K562 (cell line): Measurements from ENCODE around the gene NNAT. TPM values are rescaled to one million over a fixed set of nuclear protein-coding genes. Genes with fewer than 3 reads are reported as not detected.

ENCODE experiments used
- ATAC-seq: fragments of 200-7000 bp; cut with Tn5 transposase; 3 replicates; pipeline ENCODE4 v1.9.1; 2020; ENCODE audit warnings: moderate library complexity
- BruUV-seq: library from RNA; stranded (reverse); fragments of 400-500 nt; replicated peaks from 2 replicates; lab custom pipeline; 2021; lab: Mats Ljungman, UMichigan
- CTCF ChIA-PET: fragments of 300-600 bp; formaldehyde crosslinking; extraction: SDS; loops from one replicate; lab custom pipeline; 2021; ENCODE audit warnings: low intra/inter-chr PET ratio; lab: Yijun Ruan, JAX
- POLR2A ChIA-PET: fragments of 300-600, 350-650 bp; sonication (Branson Sonifier 250); formaldehyde crosslinking; extraction: SDS; loops from one replicate; lab custom pipeline; 2021; ENCODE audit warnings: antibody characterized with exemption, inconsistent platforms; lab: Yijun Ruan, JAX
- DNase-seq, 4 experiments: peaks; one replicate each; pipeline versions ENCODE4 v3.0.0 to v3.0.0-alpha.2; 2011 to 2018; ENCODE audit warnings: low spot score in 3 of 4, mixed read lengths in 3 of 4; ENCODE audit errors: extremely low read depth in 1 of 4
- FAIRE-seq: peaks from 2 replicates; lab custom pipeline; 2011; peaks lifted over from hg19 to GRCh38; lab: Jason Lieb, UNC
- H2AFZ ChIP-seq: 2 replicates; pipeline ENCODE4 v1.6.0; 2011; ENCODE audit warnings: low read depth, low read length, control low read depth, inconsistent platforms
- H3K27ac ChIP-seq: fragments of 200-600 bp; 3 replicates; pipeline ENCODE4 v1.8.0; 2011; ENCODE audit warnings: low read depth, mild to moderate bottlenecking, control low read depth, inconsistent platforms, low read length, moderate library complexity, mixed read lengths; ENCODE audit errors: extremely low read depth
- H3K27me3 ChIP-seq, 2 experiments: fragments of 300-600 bp in 1 of 2; 2 replicates in 1 of 2; 3 replicates in 1 of 2; pipeline versions ENCODE4 v1.6.0 to v1.8.0; 2011; ENCODE audit warnings: inconsistent platforms in 2 of 2, low read length in 2 of 2, mild to moderate bottlenecking in 1 of 2, mixed read lengths in 1 of 2, moderate library complexity in 1 of 2; ENCODE audit not compliant: control insufficient read depth in 2 of 2, insufficient read depth in 2 of 2
- H3K36me3 ChIP-seq: fragments of 300-600 bp; 3 replicates; pipeline ENCODE4 v1.8.0; 2011; ENCODE audit warnings: mild to moderate bottlenecking, low read length, inconsistent platforms; ENCODE audit not compliant: control insufficient read depth, insufficient read depth
- H3K4me1 ChIP-seq, 2 experiments: fragments of 200-600 bp in 1 of 2; replicated peaks in 1 of 2; 2 replicates in 1 of 2; 3 replicates in 1 of 2; pipeline versions ENCODE4 v1.5.1 to v1.8.0; 2011; ENCODE audit warnings: inconsistent platforms in 2 of 2, low read length in 2 of 2, mild to moderate bottlenecking in 1 of 2, mixed read lengths in 1 of 2, moderate library complexity in 1 of 2; ENCODE audit not compliant: control insufficient read depth in 2 of 2, insufficient read depth in 2 of 2
- H3K4me2 ChIP-seq: 2 replicates; pipeline ENCODE4 v1.6.1; 2011; ENCODE audit warnings: low read length, control low read depth, inconsistent platforms, mixed read lengths; ENCODE audit not compliant: insufficient read depth
- H3K4me3 ChIP-seq: fragments of 200-600 bp; sonication (generic), shearing (Covaris generic); 2 replicates; pipeline ENCODE4 v1.5.1; 2016; ENCODE audit warnings: control low read depth, inconsistent platforms
- H3K79me2 ChIP-seq: fragments of 200-600 bp; 3 replicates; pipeline ENCODE4 v1.8.0; 2011; ENCODE audit warnings: low read length, inconsistent platforms; ENCODE audit not compliant: control insufficient read depth, insufficient read depth
- H3K9ac ChIP-seq, 2 experiments: 2 replicates each; pipeline versions ENCODE4 v1.6.0 to v1.6.1; 2011; ENCODE audit warnings: low read depth in 2 of 2, low read length in 2 of 2, control low read depth in 1 of 2, inconsistent platforms in 1 of 2, mild to moderate bottlenecking in 1 of 2, mixed read lengths in 1 of 2; ENCODE audit not compliant: insufficient read depth in 1 of 2
- H3K9me1 ChIP-seq: one replicate; pipeline ENCODE4 v1.6.0; 2011; ENCODE audit warnings: inconsistent platforms, mild to moderate bottlenecking, low read length, moderate library complexity; ENCODE audit not compliant: control insufficient read depth, insufficient read depth
- H3K9me3 ChIP-seq: replicated peaks from 2 replicates; pipeline ENCODE4 v1.5.1; 2011; ENCODE audit warnings: low read depth, low read length, inconsistent platforms; ENCODE audit not compliant: control insufficient read depth, insufficient read depth
- H4K20me1 ChIP-seq: replicated peaks from 2 replicates; pipeline ENCODE4 v1.6.1; 2011; ENCODE audit warnings: low read length, inconsistent platforms, mixed read lengths; ENCODE audit not compliant: control insufficient read depth, insufficient read depth
- CTCF ChIP-seq, 3 experiments: IDR thresholded peaks in 2 of 3; conservative IDR thresholded peaks in 1 of 3; 2 replicates each; pipeline ENCODE4 v1.5.1; 2011 to 2012; ENCODE audit warnings: low read length in 3 of 3, mild to moderate bottlenecking in 3 of 3, control low read depth in 2 of 3, improper control_type of control experiment in 1 of 3, inconsistent platforms in 1 of 3, low read depth in 1 of 3, mixed read lengths in 1 of 3, moderate library complexity in 1 of 3; ENCODE audit not compliant: insufficient read depth in 2 of 3
- GABPB2 ChIP-seq: fragments of 250-450 bp; sonication (Bioruptor Pico); conservative IDR thresholded peaks from 2 replicates; pipeline ENCODE4 v1.5.1; 2021; ENCODE audit warnings: mild to moderate bottlenecking
- KAT2B ChIP-seq: IDR thresholded peaks from one replicate; pipeline ENCODE4 v1.6.1; 2012; ENCODE audit warnings: low read depth, mild to moderate bottlenecking, control low read depth, inconsistent platforms, low read length, moderate library complexity
- MECOM ChIP-seq: fragments of 250-450 bp; sonication (Bioruptor Pico); IDR thresholded peaks from 2 replicates; pipeline ENCODE4 v1.8.0; 2022; ENCODE audit warnings: inconsistent platforms
- MYBL2 ChIP-seq, 2 experiments: fragments of 450-650 bp in 1 of 2; sonication (generic) in 1 of 2; formaldehyde crosslinking in 1 of 2; IDR thresholded peaks; 2 replicates each; pipeline versions ENCODE4 v1.6.1 to v1.8.1; 2017 to 2022; ENCODE audit warnings: borderline replicate concordance in 1 of 2, inconsistent platforms in 1 of 2, low read depth in 1 of 2, mild to moderate bottlenecking in 1 of 2, missing genetic modification reagents in 1 of 2, moderate library complexity in 1 of 2
- NFIC ChIP-seq: fragments of 450-650 bp; IDR thresholded peaks from 2 replicates; pipeline ENCODE4 v1.6.1; 2017; ENCODE audit warnings: mild to moderate bottlenecking, inconsistent platforms
- NFXL1 ChIP-seq: fragments of 450-650 bp; formaldehyde crosslinking; IDR thresholded peaks from 2 replicates; pipeline ENCODE4 v1.4.0; 2021; ENCODE audit warnings: mild to moderate bottlenecking
- NR2F6 ChIP-seq: fragments of 450-650 bp; formaldehyde crosslinking; IDR thresholded peaks from 2 replicates; pipeline ENCODE4 v1.4.0; 2020; ENCODE audit warnings: mild to moderate bottlenecking
- ZNF395 ChIP-seq: fragments of 200-800 bp; sonication (Bioruptor generic); IDR thresholded peaks from 2 replicates; pipeline ENCODE4 v1.6.1; 2017; ENCODE audit warnings: missing genetic modification characterization, missing compliant biosample characterization
- ZNF695 ChIP-seq: fragments of 450-650 bp; formaldehyde crosslinking; IDR thresholded peaks from 2 replicates; pipeline ENCODE4 v1.4.0; 2020; ENCODE audit warnings: mild to moderate bottlenecking, moderate library complexity
- WGBS: fragments of 100-300 bp; shearing (Covaris generic); methylation state at CpG from one replicate; pipeline ENCODE4 v1.1.6; 2016; ENCODE audit warnings: low coverage, mixed read lengths; ENCODE audit not compliant: insufficient coverage; ENCODE audit errors: missing lambda C conversion rate; 5-methylcytosine and 5-hydroxymethylcytosine counted together
- in situ Hi-C: fragments of 300-500 bp; cut with MboI; formaldehyde crosslinking; loops from 4 replicates; pipeline ENCODE4 v1.15.0; 2018; ENCODE audit warnings: inconsistent platforms, mixed read lengths
- intact Hi-C: fragments of 100-400 bp; cut with micrococcal nuclease; formaldehyde crosslinking; loops from 2 replicates; pipeline ENCODE4 v1.14.2; 2022
- polyA plus RNA-seq, 8 experiments: library from polyadenylated mRNA; depleted of rRNA in 4 of 8; stranded (reverse) in 5 of 8; unstranded in 3 of 8; fragments of >200 nt; fragmentation: Nextera tagmentation in 2 of 8; fragmentation: Illumina TruSeq in 1 of 8; extraction: Ambion mirVana in 2 of 8; extraction: Trizol in 1 of 8; gene quantifications; 2 replicates each; pipeline versions ENCODE4 v1.2.1 to v1.2.3, GENCODE V29; 2011 to 2014; ENCODE audit warnings: inconsistent platforms in 1 of 8, missing spikeins in 1 of 8
- total RNA-seq, 7 experiments: library from RNA; depleted of rRNA in 6 of 7; stranded (reverse); fragments of >200 nt in 6 of 7; fragmentation: Illumina TruSeq in 2 of 7; extraction: Trizol in 2 of 7; gene quantifications; 2 replicates each; pipeline versions ENCODE4 v1.2.1 to v1.2.3, GENCODE V29; 2011 to 2021; ENCODE audit warnings: low replicate concordance in 1 of 7
- TF ChIP-seq, protein P1 (sequence below): sonication (generic); formaldehyde crosslinking; IDR thresholded peaks from 2 replicates; pipeline ENCODE4 v1.8.0; 2022; ENCODE audit warnings: mild to moderate bottlenecking, missing genetic modification reagents, borderline replicate concordance

NNAT gene
- total and polyA plus RNA-seq, 9 of the 15 experiments (the other 6 are each of a cell fraction or from before 2014, with no cell fraction given), result 0.13 TPM; not detected in 8

DNA sequence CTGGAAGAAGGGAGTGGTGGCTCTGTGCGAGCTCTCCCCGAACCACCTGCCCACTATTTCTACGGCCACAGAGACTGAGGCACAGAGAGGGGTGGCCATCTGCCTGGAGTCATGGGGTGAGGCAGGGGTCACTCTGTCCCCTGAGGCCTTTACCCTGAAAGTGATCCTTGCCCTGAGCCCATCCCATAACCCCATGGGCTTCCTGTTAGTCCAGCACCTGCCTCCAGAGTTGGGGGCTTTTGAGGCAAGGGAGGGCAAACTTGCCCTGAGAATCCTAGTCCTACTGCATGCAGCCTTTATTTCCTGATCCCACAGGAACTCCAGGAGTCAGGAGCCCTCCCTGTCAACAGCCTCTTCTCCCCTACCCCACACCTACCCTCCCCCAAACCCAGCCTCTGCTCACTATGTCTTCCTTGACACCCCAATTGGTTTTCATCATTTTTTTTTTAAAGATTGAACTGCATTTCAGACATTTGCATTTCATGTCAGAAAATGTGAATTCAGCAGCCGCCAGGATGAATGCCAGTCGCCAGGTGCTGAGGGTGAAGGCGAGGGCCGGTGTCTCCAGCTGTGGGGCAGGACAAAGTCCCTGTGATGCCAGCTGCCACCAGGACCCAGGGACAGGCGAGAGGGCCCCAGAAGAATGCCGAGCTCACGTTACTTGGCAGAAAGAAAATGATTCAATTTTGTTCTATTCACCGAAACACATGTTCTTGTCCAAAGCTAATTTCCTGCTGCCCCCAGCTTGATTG, 47.6 kb upstream of the NNAT start:
- 4% methylated on average over 11 of the region's 11 CpGs for WGBS
- Histone ChIP-seq H4K20me1 (no peaks in the 10 kb centered on the region; the same call in 1 of the 2 replicates), H2AFZ (no peak overlapping the region), H3K27ac (no peak overlapping the region), H3K4me2 (no peak overlapping the region), H3K9me1 (no peaks in the 10 kb centered on the region), H3K79me2 (no peaks in the 10 kb centered on the region), H3K36me3 (no peaks in the 10 kb centered on the region), H3K9ac (no peak overlapping the region), H3K9me3 (no peaks in the 10 kb centered on the region), H3K4me3 (no peak overlapping the region), H3K27me3 (peaks cover 21 to 60% of the 10 kb centered on the region in 2 experiments), H3K4me1 (no peaks in the 10 kb centered on the region)
- in situ Hi-C loops (no loop called here), intact Hi-C loops (no loop called here)
- BruUV-seq, result no TSS peak
- ChIA-PET POLR2A (interaction anchor here (0.5 to 0.9 kb wide), 2 partner anchors 15 to 40 kb away, joined by 3 read pairs; no protein-coding TSS in a partner anchor), CTCF (no interaction called here)
- DNase-seq (no peak), ATAC-seq (no peak), FAIRE-seq (no peak)
- TF ChIP-seq NR2F6 (CRISPR knock-in tag) (no peak), CTCF (IDR thresholded peaks at IDR 0.05 in 2 of 3, conservative IDR thresholded peaks at IDR 0.05 in 1 of 3; ENCODE audit: insufficient read depth in 2 of 3, low read depth in 1 of 3, low read length in 3 of 3) (no peak), NFIC (no peak), KAT2B (no peak), NFXL1 (CRISPR knock-in tag) (no peak), ZNF395 (no peak), ZNF695 (CRISPR knock-in tag) (no peak), MYBL2 (IDR thresholded peaks at IDR 0.05; ENCODE audit: low read depth) (no peak), MYBL2 (CRISPR knock-in tag; IDR thresholded peaks at IDR 0.05; ENCODE audit: borderline replicate concordance) (no peak), MECOM (CRISPR knock-in tag) (no peak), GABPB2 (CRISPR knock-in tag) (no peak)
- TF ChIP-seq, protein P1, sequence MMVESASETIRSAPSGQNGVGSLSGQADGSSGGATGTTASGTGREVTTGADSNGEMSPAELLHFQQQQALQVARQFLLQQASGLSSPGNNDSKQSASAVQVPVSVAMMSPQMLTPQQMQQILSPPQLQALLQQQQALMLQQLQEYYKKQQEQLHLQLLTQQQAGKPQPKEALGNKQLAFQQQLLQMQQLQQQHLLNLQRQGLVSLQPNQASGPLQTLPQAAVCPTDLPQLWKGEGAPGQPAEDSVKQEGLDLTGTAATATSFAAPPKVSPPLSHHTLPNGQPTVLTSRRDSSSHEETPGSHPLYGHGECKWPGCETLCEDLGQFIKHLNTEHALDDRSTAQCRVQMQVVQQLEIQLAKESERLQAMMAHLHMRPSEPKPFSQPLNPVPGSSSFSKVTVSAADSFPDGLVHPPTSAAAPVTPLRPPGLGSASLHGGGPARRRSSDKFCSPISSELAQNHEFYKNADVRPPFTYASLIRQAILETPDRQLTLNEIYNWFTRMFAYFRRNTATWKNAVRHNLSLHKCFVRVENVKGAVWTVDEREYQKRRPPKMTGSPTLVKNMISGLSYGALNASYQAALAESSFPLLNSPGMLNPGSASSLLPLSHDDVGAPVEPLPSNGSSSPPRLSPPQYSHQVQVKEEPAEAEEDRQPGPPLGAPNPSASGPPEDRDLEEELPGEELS (CRISPR knock-in tag), result no peak
